HG03175 (cell line): ENCODE data around the gene TUBB2B.
A peak's percentile ranks its signal among the peaks of the same experiment; 100 is the strongest.
"Not testable (repeated sequence)": the region's sequence is repeated elsewhere in the genome, so short reads cannot be mapped to it uniquely, and the experiment has no call there.

ENCODE experiments used
- ATAC-seq: cut with Tn5 transposase; IDR thresholded peaks from one replicate; pipeline ENCODE4 v1.9.1; 2021; ENCODE audit warnings: mild to moderate bottlenecking, moderate library complexity; ENCODE audit not compliant: unreplicated experiment

TUBB2B gene

DNA sequence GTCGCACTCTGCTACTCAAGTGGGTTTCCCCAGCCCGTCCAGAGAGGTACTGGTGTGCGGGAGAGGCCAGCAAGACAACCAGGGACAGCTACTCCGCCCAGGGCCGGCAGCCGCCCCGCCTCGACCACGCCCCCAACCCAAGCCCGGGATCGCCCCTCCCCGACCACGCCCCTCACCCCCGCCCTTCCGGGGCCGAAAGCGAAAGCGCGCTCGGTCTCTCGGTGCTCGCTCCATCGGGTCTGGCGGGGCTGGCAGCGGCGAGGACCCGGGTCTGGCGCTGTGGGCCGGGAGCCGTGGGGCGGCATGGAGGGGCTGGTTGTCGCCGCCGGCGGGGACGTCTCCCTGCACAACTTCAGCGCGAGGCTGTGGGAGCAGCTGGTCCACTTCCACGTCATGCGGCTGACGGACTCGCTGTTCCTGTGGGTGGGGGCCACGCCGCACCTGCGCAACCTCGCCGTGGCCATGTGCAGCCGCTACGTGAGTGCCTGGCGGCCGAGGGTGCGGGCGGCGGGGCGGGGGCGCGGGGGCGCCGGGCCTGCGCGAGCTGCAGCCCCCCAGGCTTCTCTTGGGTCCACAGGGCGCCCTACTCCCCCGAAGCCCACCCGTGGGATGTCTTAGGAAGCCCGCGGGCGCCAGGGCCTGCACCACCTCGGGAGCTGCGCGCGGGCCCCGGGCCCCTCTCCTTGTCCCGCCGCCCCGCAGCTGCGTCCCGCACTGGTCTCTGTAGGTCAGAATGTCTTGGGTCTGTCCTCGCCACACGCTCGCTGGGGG, 31.5 kb upstream of the TUBB2B start, which contains the start of gene PSMG4:
PSMG4 (plus strand) TSS at position 228 of the 771 bp plus-strand sequence; CDS start at position 304, 76 bp downstream.
- ATAC-seq, result peak; percentile 73

DNA sequence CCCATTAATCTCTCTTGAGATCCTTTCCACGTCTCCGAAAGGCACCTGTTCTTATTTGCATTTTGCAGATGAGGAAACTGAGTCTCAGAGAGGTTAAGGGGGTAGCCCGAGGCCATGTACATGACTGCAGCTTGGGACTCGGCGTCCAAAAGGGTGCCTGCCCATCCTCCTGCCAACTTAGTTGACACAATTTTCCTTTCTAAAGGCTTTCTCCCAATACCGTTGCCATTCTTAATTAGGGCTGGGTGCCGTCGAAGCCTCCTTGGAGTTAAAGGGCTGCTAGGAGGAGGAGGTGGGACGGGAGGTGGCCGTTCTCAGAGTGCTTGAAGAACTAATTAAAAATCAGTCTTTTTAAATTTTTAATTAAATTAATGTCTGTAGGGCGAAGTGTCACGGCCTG, 30.7 kb upstream of the TUBB2B start:
- ATAC-seq, result no peak

DNA sequence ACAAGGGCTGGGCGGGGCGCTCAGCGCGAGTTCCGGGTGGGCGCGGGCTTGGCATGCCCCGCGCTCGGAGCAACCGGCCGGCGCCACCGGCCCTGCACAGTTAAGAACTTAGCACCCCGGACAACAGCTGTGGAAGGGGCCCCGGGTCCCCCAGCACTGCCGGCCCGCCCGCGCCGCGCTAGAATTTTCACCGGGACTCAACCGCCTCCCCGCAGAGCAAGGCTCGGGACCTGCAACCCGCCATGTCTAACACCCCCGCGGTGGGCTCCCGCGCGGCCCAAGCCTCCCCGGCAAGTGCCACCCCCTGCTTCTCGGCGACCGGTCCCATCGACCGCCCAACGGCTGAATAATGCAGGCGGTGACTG, 26.1 kb upstream of the TUBB2B start:
- ATAC-seq, result no peak

DNA sequence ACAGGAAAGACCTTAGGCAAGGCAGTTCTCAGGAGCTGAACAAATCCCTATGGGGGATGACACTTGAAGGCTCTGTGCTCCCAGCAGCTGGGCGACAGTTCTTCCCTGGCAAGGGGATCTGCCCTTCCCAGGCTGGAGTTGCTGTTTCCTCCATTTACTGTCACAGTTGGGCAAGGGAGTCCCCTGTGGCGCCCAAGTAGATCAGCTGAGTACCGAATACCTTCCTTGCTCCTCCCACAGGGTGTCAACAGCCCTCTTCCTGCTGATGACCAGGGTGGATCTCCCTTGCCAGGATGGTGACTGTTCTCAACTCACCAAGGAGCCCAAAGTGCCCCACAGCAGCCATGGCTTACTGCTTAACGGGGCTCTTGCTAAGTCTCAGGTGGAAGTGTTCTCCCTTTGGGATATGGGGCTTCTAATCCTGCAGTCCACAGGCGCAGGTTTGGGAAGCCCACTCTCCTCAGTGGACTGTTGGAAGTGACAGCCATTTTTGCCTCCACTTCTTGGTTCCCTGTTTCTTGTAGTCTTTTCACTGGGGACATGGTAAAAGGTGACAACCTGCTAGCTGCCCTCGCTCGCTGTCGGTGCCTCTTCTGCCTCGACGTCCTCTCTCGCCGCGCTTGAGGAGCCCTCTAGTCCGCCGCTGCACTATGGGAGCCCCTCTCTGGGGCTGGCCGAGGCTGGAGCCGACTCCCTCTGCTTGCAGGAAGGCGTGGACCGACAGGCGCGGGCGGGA, 25.6 kb upstream of the TUBB2B start:
- no peak for ATAC-seq

DNA sequence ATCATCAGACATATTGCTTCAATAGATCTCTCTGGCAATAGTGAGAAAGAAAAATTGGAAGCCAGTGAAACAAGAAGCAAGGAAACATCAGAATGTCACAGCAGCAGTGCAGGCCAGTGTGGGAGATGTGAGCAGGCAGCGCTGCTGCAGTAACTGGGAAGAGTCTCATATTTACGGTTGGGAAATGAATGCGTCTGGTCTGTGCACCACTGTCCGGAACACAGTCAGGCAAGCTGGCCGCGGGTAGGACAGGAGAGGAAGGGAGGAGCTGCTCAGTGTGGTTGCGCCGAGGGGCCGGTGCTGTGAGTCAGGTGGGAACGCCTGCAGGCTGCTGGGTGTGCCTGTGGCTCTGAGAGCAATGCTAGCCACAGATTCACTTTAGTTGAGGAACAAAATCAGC, 24.9 kb upstream of the TUBB2B start:
- no peak for ATAC-seq

DNA sequence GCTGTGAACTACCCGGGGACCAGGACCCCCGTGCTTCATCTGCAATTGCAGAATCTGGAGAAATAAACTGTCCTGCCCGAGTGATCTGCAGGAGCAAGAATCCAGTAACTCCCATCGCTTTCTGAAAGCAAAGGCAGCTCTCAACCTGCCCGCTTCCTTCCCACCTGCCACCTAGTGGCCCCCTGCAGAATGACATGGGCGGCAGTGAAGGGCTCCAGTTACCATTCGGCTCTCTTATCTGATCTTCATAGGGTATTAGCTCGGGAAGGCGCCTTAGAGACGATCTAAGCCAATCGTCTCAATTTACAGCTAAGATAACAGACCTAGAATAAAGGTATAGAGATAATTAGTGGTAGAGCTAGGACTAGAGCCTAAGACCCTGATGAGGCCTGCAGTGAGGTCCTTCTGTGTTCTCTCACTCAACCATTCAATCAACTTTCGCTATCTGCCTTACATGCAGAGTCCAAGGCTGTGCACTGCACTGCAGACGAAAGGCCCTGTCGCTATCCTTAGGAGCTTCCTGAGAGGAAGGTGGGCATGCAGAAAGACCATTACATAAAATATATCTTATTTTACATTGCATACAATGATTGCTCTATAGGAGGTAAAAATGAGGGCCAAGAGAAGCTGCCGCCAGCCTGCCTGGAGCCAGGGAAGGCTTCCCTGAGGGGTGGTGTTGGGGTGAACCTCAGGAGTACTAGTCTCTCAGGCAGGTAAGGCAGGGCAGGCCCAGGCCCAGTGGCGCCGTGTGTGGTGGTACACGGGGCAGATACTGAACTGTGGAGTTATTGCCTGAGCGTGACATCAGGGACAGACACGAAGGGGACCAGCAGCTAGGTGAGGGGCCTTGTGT, 24.2 kb upstream of the TUBB2B start:
- peak; percentile 72 for ATAC-seq

DNA sequence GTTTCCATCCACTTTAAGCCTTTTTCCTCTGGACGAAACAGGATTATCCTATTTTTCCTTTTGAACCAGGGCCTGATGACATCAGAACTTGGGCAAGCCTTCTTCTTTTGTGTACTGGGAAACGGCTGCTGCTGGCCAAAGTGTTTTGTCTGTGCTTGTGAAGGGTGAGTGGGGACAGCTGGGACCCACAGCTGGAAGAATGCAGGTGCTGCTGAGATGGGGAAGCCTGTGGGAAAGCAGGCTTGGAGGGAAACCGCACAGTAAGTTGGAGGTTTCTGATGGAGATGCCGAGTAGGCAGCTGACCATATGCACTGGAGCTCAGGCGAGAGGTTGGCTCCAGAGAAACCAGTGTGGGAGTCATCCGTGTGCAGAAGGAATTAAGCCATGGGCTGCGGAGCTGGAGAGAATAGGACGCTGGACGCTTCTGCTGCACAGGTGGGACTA, 22.8 kb upstream of the TUBB2B start:
- ATAC-seq, result no peak

DNA sequence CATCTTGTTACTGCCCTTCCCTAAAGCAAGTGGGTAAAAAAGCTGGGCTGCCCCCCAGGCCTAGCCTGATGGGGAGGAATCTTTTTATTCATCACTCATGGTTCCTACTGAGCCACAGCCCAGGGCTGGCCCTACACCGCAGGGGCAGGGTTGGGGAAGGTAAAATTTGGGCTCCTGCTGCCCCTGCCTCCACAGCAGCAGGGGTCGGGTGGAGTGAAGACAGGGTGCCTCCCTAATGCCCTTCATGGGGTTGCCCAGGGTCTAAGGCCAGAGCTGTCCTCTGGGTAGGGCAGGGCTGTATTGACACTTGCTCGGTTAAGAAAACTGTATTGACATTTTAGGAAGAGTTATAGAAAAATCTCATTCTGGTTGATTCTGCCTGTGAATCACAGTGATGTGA, 22.4 kb upstream of the TUBB2B start:
- no peak for ATAC-seq

DNA sequence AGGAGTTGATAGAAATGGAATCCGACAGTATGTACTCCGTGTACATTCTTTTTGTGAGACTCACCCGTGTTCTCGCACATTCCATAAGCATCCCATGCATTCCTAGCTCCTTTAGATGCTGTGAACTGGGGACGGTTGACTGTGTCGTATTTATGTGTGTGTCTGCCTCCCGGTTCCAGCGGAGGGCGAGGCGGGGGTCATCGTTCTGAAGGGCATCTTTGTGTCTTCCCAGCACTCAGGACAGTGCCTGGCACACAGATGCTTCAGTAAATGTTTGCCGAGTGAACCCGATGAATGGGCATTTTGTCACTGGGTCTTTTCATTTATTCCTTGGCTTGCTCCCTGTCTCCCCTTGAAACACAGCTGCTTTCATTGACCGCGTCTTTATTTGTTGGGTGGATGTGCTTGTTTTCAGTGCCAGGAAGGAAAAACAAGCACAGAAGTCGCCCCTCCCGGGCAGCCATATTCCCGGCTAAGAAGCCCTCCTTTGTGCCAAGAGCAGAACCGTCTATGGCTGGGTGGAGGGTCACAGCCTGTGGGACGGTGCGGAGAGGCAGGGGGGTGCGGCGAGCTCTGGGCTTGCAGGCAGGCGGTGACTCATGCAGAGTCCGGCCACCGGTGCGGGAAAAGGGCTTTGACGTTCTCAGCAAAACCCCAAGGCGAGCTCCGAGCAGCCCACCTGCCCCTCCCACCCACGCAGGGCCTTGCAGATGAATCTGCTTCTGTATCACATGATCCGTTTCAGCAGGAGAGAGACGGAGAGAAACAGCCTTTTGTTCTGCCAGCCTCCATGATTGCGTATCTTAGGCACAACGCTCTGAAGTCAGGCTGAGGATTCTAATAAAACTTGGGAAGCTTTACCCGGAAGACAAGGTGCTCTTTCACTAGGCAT, 20.0 kb upstream of the TUBB2B start:
- no peak for ATAC-seq

DNA sequence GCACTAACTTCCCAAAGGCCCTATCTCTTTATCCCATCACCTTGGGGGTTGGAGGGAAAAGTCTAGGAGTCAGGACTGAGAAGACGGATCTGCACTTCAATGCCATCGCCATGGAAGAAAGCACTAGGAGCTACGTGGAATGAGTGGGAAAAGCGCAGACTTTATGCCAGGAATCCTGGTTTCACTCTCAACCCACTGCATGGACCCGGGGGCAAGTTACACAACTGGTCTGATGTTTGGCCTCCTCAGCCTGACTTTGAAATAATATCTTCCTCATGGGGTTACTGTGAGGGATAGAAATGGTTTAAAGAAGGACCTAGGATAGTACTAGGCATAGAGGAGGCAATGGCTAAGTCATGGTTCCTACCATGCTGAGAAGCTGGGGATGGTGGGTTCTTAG, 17.8 kb upstream of the TUBB2B start:
- ATAC-seq, result no peak

DNA sequence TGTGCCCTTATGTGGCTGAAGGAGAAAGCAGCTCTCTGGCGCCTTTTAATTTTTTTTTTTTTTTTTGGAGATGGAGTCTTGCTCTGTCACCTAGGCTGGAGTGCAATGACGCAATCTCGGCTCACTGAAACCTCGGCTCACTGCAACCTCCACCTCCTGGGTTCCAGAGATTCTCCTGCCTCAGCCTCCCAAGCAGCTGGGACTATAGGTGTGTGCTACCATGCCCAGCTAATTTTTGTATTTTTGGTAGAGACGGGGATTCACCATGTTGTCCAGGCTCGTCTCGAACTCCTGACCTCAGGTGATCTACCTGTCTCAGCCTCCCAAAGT, 17.3 kb upstream of the TUBB2B start:
- ATAC-seq, result not testable (repeated sequence)

DNA sequence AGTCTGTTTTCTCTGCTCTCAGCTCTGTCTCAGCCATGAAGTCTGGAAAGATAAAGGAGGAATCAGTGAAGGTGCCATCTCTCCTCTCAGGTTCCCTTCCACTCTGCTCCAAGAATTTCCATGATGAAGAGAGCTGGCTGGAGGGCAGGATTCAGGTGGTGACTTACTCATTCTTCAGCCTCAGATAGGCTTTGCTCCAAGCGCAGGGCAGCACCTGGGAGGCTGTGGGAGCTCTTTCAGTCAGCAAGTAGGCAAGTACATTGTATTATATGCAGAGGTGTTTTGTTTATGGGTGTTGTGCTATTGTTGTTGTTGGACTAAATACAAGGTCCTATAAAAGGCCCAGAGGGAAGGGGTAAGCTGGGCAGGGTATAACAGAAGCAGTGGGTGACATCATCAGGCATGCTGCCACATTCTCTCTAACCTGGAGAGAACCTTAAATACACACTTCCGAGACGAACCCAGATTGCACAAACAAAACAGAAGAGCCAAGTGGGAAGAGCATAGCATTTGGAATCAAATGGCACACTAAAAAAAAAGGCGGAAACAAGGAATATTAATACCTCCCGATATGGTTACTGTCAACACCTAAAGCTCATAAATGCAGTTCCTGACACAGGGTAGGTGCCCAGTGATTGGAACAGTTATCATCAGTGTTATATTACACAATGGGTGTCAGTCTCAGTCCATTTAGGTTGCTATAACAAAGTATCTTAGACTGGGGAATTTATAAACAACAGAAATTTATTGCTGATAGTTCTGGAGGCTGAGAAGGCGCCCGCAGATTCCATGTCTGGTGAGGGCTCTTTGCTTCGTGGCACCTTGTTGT, 16.8 kb upstream of the TUBB2B start:
- no peak for ATAC-seq

DNA sequence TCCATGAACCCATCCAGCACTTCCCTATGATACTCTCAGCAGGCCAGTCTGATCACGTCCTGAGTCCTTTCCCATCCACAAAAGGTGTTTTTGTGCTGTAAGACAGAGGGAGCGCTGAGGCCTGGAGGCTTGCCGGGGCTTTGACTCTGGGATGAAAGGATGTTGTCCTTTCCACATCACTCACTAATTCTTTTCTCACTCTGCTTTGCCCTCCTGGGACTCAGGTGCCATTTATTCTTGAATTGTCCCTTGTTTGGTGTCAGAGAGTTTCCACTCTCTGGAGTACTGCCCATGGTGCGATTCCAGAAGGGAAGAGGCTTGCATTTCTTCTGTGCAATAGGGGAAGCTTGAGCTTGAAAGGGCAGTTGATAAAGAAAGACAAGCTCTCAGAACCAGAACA, 15.3 kb upstream of the TUBB2B start:
- no peak for ATAC-seq

DNA sequence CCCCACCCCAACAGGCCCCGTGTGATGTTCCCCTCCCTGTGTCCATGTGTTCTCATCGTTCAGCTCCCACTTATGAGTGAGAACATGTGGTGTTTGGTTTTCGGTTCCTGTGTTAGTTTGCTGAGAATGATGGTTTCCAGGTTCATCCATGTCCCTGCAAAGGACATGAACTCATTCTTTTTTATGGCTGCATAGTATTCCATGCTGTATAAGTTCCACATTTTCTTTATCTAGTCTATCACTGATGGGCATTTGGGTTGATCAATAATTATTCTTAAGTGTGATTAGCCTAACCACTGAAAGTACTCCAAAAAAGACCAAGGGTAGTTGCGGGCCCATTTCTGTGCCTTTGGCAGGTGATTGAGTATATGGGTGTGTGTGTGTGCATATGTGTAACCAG, 14.3 kb upstream of the TUBB2B start:
- ATAC-seq, result not testable (repeated sequence)

DNA sequence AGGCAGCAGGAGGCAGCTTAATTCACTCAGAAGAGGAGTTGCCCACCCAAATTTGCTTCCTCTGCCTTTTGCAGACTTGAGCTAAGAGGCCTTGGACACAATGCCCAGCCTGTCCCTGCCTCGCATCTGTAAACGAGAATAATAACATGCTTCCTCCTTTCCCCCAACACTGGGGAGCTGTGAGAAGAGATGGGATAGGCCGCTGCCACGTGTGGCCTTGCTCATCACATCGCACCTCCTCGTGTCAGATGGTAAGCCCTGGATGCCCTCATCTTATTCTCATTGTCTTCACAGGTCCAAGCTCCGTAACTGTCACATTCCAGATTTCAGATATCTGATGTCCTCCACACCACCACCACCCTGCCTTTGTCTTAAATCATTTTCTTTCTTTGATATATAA, 13.1 kb upstream of the TUBB2B start:
- no peak for ATAC-seq

DNA sequence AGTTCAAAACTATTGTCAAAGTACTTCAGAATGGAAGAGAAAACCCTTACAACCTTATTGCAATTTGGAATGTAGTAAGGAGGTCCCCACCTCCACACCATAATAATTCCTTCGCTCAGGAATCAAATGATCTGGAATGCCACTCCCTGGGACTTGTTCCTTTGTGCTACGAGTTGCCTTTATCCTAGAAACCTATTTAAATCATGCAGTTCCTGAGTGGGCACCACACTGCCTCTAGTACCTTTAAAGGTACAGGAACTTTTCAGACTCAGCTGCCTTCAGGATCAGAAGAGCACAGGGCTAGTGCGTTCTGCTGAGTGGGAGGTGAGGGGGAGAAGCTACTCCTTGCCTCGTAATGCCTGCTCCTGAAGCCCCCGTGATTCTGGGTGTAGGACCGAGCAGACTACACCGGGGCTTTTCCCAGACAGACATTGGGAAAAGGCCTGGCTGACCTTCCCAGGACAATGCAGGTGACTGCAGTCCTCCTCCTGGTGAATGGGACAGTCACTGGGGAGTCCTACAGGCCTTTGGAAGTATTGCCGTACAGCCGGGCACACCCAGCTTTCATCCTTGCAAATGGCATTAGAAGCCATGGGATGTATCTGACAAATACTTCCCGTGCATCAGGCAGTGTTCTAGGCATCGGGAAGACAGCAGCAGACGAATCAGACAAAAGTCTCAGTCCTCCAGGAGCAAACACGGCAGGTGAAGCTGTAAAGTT, 11.8 kb upstream of the TUBB2B start:
- no peak for ATAC-seq

DNA sequence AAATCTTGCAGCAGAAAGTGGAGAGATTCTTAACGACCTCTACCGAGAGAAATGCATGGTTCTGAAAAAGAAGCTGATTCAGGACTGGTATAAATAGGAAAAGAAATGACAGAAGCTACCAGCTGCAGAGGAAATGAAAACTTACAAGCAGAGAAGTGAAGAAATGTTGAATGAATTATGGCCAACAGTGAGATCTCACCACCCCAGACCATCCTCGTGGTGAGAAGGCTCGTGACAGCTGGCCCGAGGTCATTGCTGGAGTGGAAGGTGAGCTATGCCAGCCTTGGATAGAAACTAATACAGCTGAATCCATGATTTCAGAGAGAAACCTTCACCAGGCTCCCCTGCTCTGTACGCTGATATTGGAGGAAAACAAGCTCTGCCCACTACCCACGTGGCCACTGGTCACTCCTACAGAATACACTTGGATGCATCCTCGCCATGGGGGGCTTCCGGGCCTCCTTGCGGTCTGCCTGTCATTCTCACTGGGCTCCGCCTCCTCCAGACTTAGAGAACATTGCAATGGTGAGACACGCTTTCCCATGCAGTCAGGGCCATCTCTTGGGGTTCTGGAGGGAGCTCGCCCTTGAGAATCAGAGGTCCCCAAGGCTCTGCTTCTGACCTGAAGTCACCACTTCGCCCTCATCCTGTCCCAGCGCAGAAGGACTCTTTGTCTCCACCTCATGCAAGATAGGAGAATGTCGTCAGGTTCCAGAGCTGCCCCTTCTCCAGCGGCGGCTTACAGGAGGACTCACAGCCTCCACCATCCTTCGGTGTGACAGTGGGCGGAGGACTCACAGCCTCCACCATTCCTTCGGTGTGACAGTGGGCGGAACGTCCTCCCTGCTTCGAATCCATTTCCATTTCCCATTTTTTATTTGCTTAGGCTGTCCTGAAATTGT, 10.6 kb upstream of the TUBB2B start:
- ATAC-seq, result no peak

DNA sequence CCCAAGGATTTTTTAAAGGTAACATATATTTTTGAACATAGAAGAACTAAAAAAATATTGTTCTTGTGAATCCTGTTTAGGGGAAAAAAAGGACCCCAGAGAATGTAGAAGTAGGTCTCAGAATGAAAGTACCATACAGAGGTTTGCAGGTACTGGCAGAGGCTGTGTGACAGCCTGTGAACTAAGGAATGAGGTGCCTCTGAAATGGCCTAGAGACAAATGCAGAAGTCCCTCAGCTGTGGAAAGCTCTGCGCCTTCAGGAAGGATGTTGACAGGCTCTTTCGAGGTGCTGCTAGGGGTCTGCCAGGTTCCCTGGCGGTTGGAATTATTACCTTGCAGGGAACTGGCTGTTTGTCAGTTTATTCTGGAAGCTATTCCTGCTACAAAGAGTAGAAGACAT, 8.6 kb upstream of the TUBB2B start:
- ATAC-seq, result no peak
